Endothelial cell of umbilical vein (primary cell): ENCODE results near the gene MTMR11.
A peak's percentile ranks its signal among the peaks of the same experiment; 100 is the strongest.
"Not testable (repeated sequence)": the region's sequence is repeated elsewhere in the genome, so short reads cannot be mapped to it uniquely, and the experiment has no call there.

ENCODE experiments used
- CTCF ChIP-seq, 2 donors: IDR thresholded peaks; 1 replicate in 1 of 2; 2 replicates in 1 of 2; pipeline ENCODE4 v1.5.1; 2011; ENCODE audit warnings: low read length in 2 of 2, mild to moderate bottlenecking in 2 of 2, moderate library complexity in 2 of 2, control low read depth in 1 of 2, inconsistent platforms in 1 of 2, low read depth in 1 of 2; ENCODE audit not compliant: insufficient read depth in 1 of 2; ENCODE audit errors: extremely low read depth in 1 of 2
- EZH2 ChIP-seq: IDR thresholded peaks from 2 replicates; pipeline ENCODE4 v1.6.1; 2012; ENCODE audit warnings: borderline replicate concordance, low read depth, mild to moderate bottlenecking, moderate library complexity, low read length, inconsistent platforms; ENCODE audit not compliant: severe bottlenecking
- GATA2 ChIP-seq: IDR thresholded peaks from 2 replicates; pipeline ENCODE4 v1.7.0; 2011; ENCODE audit warnings: low read depth, mild to moderate bottlenecking, moderate library complexity, mixed read lengths, low read length; ENCODE audit not compliant: insufficient read length, insufficient read depth
- MAX ChIP-seq: IDR thresholded peaks from 2 replicates; pipeline ENCODE4 v1.6.1; 2011; ENCODE audit not compliant: insufficient read depth, insufficient read length
- MYC ChIP-seq: IDR thresholded peaks from one replicate; pipeline ENCODE4 v1.6.1; 2011; ENCODE audit warnings: mild to moderate bottlenecking, low read depth, low read length
- POLR2A ChIP-seq: IDR thresholded peaks from 2 replicates; pipeline ENCODE4 v1.6.1; 2012; ENCODE audit warnings: low read depth, mild to moderate bottlenecking, control low read depth, low read length
- POLR2AphosphoS5 ChIP-seq: IDR thresholded peaks from 2 replicates; pipeline ENCODE4 v1.6.1; 2012; ENCODE audit warnings: low read depth, mild to moderate bottlenecking, control low read depth, low read length, moderate library complexity; ENCODE audit not compliant: insufficient read depth

- TF ChIP-seq CTCF (IDR thresholded peaks at IDR 0.05; ENCODE audit: extremely low read depth in 1 of 2, insufficient read depth in 1 of 2, low read depth in 1 of 2, low read length in 2 of 2); EZH2; MAX; GATA2; MYC: not testable (repeated sequence)
- TF ChIP-seq POLR2A (peak; percentile 67), POLR2AphosphoS5 (peak; percentile 13)
Measured at GRCh38 chr1:149887196-149887455, 49.6 kb downstream of the MTMR11 start.
